NB4 (cell line): ENCODE results near the gene XIRP1.

Experiments
- MYC ChIP-seq: IDR thresholded peaks from 2 replicates; pipeline ENCODE4 v1.6.1; 2011; ENCODE audit warnings: low read depth, low read length
- POLR2A ChIP-seq: IDR thresholded peaks from 2 replicates; pipeline ENCODE4 v1.6.1; 2011; ENCODE audit warnings: mild to moderate bottlenecking; ENCODE audit not compliant: insufficient read length; ENCODE audit errors: extremely low read depth
- TF ChIP-seq, protein P1 (sequence below): IDR thresholded peaks from one replicate; pipeline ENCODE4 v1.5.1; 2012; ENCODE audit warnings: low read depth, low read length
- TF ChIP-seq, protein P2 (sequence below): IDR thresholded peaks from 2 replicates; pipeline ENCODE4 v1.6.1; 2011; ENCODE audit warnings: low read depth, low read length

DNA sequence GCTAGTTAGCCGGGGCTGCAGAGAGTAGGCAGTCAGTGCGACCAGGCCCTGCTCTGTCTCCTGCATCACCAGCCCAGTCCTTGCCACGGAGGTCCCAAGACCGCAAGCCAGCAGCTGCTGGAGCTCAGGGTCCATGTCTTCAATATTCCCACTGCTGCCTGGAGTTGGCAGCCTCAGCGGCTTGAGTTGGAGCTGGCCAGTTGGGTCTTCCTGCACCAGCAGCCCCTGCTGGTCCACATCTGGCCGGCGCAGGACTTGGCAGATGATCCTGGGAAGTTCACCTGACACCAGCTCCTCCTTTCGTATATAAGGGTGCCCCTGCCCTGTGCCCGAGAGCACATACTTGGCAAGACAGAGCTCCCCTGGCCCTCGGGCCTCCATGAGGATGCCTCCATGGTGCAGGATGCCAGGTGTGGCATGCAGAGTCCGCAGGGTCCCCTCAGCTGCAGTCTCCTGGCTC, 5.7 kb downstream of the XIRP1 start:
- TF ChIP-seq POLR2A = no peak
- TF ChIP-seq, protein P1, sequence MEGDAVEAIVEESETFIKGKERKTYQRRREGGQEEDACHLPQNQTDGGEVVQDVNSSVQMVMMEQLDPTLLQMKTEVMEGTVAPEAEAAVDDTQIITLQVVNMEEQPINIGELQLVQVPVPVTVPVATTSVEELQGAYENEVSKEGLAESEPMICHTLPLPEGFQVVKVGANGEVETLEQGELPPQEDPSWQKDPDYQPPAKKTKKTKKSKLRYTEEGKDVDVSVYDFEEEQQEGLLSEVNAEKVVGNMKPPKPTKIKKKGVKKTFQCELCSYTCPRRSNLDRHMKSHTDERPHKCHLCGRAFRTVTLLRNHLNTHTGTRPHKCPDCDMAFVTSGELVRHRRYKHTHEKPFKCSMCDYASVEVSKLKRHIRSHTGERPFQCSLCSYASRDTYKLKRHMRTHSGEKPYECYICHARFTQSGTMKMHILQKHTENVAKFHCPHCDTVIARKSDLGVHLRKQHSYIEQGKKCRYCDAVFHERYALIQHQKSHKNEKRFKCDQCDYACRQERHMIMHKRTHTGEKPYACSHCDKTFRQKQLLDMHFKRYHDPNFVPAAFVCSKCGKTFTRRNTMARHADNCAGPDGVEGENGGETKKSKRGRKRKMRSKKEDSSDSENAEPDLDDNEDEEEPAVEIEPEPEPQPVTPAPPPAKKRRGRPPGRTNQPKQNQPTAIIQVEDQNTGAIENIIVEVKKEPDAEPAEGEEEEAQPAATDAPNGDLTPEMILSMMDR = no peak
- TF ChIP-seq MYC = no peak
- TF ChIP-seq, protein P2, sequence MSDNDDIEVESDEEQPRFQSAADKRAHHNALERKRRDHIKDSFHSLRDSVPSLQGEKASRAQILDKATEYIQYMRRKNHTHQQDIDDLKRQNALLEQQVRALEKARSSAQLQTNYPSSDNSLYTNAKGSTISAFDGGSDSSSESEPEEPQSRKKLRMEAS = no peak
